Measurements from ENCODE around the gene KRT85. TPM values are rescaled to one million over a fixed set of nuclear protein-coding genes. Genes with fewer than 3 reads are reported as not detected.

The KRT85 gene
- total and polyA plus RNA-seq, 8 donors = not detected

- Histone ChIP-seq H3K27me3 (no peaks in the 10 kb centered on the region), H3K4me3 (no peak within 1 kb of the TSS), H3K4me1 (no peaks in the 10 kb centered on the region), H3K36me3 (no peaks in the 10 kb centered on the region), H3K9me3 (no peaks in the 10 kb centered on the region), H3K27ac (no peak within 1 kb of the TSS)
- no peak for DNase-seq
- no peak for ATAC-seq
- FAIRE-seq = no peak
- WGBS, 2 donors = 74 to 82% methylated on average over 14 of the region's 14 CpGs
- intact Hi-C loops (cut with DNase I) = no loop called here
- no peak for TF ChIP-seq CTCF (IDR thresholded peaks at IDR 0.05)
Measured at GRCh38 chr12:52405922-52406385, 38.7 kb upstream of the KRT85 start, which contains the start of gene KRT82. Gene KRT82, minus strand, starts transcription at chr12:52406335. Its CDS starts 58 bp downstream, at chr12:52406277.

GRCh38 chr12:52404951-52405350 lies 37.7 kb upstream of the KRT85 start:
- FAIRE-seq = no peak
- no peaks in the 10 kb centered on the region for H3K4me1 ChIP-seq

GRCh38 chr12:52403561-52403960 lies 36.3 kb upstream of the KRT85 start:
- intact Hi-C loops (cut with DNase I) = no loop called here

More at GRCh38 chr12:52404951-52405350, 37.7 kb upstream of the KRT85 start:
- intact Hi-C loops (cut with DNase I) = no loop called here
- H3K4me3 ChIP-seq = no peak overlapping the region
- H3K9me3 ChIP-seq = no peaks in the 10 kb centered on the region
- TF ChIP-seq CTCF (IDR thresholded peaks at IDR 0.05) = no peak
- DNase-seq (no peak), ATAC-seq (no peak)
- no peak overlapping the region for H3K27ac ChIP-seq
- H3K27me3 ChIP-seq = no peaks in the 10 kb centered on the region
- no peaks in the 10 kb centered on the region for H3K36me3 ChIP-seq
- WGBS, 2 donors = 84 to 88% methylated on average over 3 of the region's 3 CpGs

GRCh38 chr12:52402873-52403540 lies 35.7 kb upstream of the KRT85 start:
- no peak for DNase-seq
- WGBS, 2 donors = 68 to 69% methylated on average over 3 of the region's 3 CpGs
- H3K36me3 ChIP-seq = no peaks in the 10 kb centered on the region
- no peaks in the 10 kb centered on the region for H3K27me3 ChIP-seq
- H3K4me1 ChIP-seq = no peaks in the 10 kb centered on the region
- H3K9me3 ChIP-seq = no peaks in the 10 kb centered on the region
- no peak for ATAC-seq
- no peak overlapping the region for H3K4me3 ChIP-seq
- no peak for FAIRE-seq
- no peak for TF ChIP-seq CTCF (IDR thresholded peaks at IDR 0.05)
- intact Hi-C loops (cut with DNase I) = no loop called here
- no peak overlapping the region for H3K27ac ChIP-seq

More at GRCh38 chr12:52403561-52403960, 36.3 kb upstream of the KRT85 start:
- no peak for DNase-seq
- H3K27me3 ChIP-seq = no peaks in the 10 kb centered on the region
- no peaks in the 10 kb centered on the region for H3K4me1 ChIP-seq
- TF ChIP-seq CTCF (IDR thresholded peaks at IDR 0.05) = no peak
- H3K36me3 ChIP-seq = no peaks in the 10 kb centered on the region
- H3K9me3 ChIP-seq = no peaks in the 10 kb centered on the region
- ATAC-seq = no peak
- no peak for FAIRE-seq
- no peak overlapping the region for H3K4me3 ChIP-seq
- no peak overlapping the region for H3K27ac ChIP-seq
- 85 to 89% methylated on average over 9 of the region's 9 CpGs for WGBS, 2 donors

- DNase-seq = no peak
- no peak for ATAC-seq
- FAIRE-seq = no peak
Measured at GRCh38 chr12:52402377-52402776, 35.1 kb upstream of the KRT85 start.

More at GRCh38 chr12:52402377-52402776, 35.1 kb upstream of the KRT85 start:
- no peak for TF ChIP-seq CTCF (IDR thresholded peaks at IDR 0.05)
- Histone ChIP-seq H3K4me1 (no peaks in the 10 kb centered on the region), H3K27ac (no peak overlapping the region), H3K4me3 (no peak overlapping the region), H3K27me3 (no peaks in the 10 kb centered on the region), H3K9me3 (no peaks in the 10 kb centered on the region), H3K36me3 (no peaks in the 10 kb centered on the region)
- 93 to 96% methylated on average over 2 of the region's 2 CpGs for WGBS, 2 donors
- intact Hi-C loops (cut with DNase I) = no loop called here

Data from pancreas (tissue), 10 donors.